ES-I3 (cell line): ENCODE measurements around the gene WFS1.

Source experiments
- H3K36me3 ChIP-seq: 2 replicates; pipeline ENCODE4 v1.6.1; 2013; ENCODE audit warnings: mild to moderate bottlenecking, low read length, control low read depth, moderate library complexity; ENCODE audit not compliant: insufficient read depth
- H3K4me1 ChIP-seq: 2 replicates; pipeline ENCODE4 v1.6.1; 2013; ENCODE audit warnings: mild to moderate bottlenecking, control low read depth, low read length; ENCODE audit not compliant: insufficient read depth
- H3K9ac ChIP-seq: 2 replicates; pipeline ENCODE4 v1.6.1; 2013; ENCODE audit warnings: low read depth, mild to moderate bottlenecking, low read length, moderate library complexity
- H3K9me3 ChIP-seq: 2 replicates; pipeline ENCODE4 v1.6.1; 2013; ENCODE audit warnings: mild to moderate bottlenecking, low read length, moderate library complexity; ENCODE audit not compliant: control insufficient read depth, insufficient read depth

WFS1 gene

GRCh38 chr4:6246170-6246634 lies 23.4 kb upstream of the WFS1 start:
- Histone ChIP-seq H3K9ac (peak overlapping the region; percentile 60; the same call in 1 of the 2 replicates), H3K36me3 (no peaks in the 10 kb centered on the region), H3K4me1 (no peaks in the 10 kb centered on the region), H3K9me3 (peaks cover 3% of the 10 kb centered on the region; the same call in 1 of the 2 replicates)

DNA sequence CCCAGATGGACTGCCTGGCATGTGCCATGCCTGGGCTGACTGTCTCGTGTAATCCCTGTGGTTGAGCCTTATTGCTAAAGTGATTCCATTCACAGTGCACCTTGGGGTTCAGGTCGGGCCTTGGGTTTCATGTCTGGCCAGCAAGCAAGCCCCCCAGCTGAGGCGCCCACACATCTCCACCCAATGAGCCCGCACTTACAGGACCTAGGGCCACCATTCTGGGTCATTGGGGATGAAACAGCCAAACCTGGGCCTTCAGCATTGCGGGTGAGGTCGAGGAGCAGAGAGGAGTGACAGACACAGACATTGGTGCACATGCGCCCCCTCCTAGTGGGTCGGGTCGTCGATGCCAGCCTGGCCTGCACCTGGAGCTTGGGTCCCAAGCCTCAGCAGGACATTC lies 21.3 kb upstream of the WFS1 start:
- peaks cover 2% of the 10 kb centered on the region; the same call in 1 of the 2 replicates for H3K9me3 ChIP-seq
- H3K4me1 ChIP-seq = no peaks in the 10 kb centered on the region
- no peak overlapping the region for H3K9ac ChIP-seq
- H3K36me3 ChIP-seq = no peaks in the 10 kb centered on the region

GRCh38 chr4:6250235-6250983 lies 19.2 kb upstream of the WFS1 start:
- no peaks in the 10 kb centered on the region; the same call in 1 of the 2 replicates for H3K9me3 ChIP-seq
- H3K9ac ChIP-seq = 0 out of 2 replicates have a peak overlapping the region, but pooled peaks have one; percentile 4
- H3K4me1 ChIP-seq = no peaks in the 10 kb centered on the region
- H3K36me3 ChIP-seq = no peaks in the 10 kb centered on the region

DNA sequence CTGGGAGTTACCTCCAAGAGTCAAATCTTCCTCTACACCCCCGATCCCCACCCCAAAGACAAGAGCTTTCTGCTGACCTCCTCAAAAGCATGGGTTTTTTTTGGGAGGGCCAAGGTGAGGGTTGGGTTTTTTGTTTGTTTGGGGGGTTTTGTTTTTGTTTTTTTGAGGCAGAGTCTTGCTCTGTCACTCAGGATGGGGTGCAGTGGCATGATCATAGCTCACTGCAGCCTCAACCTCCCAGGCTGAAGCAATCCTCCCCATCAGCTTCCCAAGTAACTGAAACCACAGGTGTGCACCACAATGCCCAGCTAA lies 18.7 kb upstream of the WFS1 start:
- no peaks in the 10 kb centered on the region; the same call in 1 of the 2 replicates for H3K9me3 ChIP-seq
- no peaks in the 10 kb centered on the region for H3K4me1 ChIP-seq
- H3K36me3 ChIP-seq = no peaks in the 10 kb centered on the region
- no peak overlapping the region for H3K9ac ChIP-seq

DNA sequence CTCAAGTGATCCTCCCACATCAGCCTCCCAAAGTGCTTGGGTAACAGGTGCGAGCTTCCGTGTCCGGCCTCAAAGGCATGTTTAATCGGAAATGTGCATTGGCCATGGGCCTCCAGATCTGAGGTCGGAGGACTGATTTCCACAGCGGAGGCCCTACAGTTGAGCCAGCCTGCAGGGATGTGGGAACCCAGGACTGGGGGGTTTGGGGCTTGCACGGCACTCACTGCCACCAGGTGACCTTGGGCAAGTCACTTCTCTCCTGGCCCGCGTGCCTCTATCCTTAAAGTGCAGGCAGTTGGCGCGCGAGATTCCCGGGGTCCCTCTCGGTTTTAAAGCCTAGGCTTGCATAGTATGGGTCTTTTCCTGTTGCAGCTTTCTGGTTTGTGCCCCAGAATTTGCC lies 18.3 kb upstream of the WFS1 start:
- no peaks in the 10 kb centered on the region; the same call in 1 of the 2 replicates for H3K9me3 ChIP-seq
- no peaks in the 10 kb centered on the region for H3K4me1 ChIP-seq
- H3K9ac ChIP-seq = no peak overlapping the region
- no peaks in the 10 kb centered on the region for H3K36me3 ChIP-seq

DNA sequence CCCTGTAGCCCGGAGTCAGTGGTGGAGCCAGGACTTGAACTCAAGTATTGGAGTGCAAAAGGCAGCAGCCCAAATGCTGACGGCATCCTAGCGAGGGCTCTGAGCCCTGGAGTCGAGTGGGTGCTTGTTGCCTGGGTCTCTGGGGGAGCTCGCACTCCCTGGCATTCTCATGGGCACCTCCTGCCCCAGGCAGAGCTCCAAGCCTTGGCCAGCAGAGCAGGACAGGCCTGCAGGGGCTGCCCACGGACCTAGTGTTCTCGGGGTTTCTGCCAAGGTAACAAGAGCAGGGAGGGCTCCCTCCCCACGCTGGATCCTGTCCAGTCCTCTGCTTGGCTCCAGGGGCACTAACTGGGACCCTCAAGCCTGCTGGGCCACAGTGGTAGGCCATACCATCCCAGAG lies 17.6 kb upstream of the WFS1 start:
- Histone ChIP-seq H3K36me3 (no peaks in the 10 kb centered on the region), H3K9me3 (no peaks in the 10 kb centered on the region; the same call in 1 of the 2 replicates), H3K4me1 (no peaks in the 10 kb centered on the region; the same call in 1 of the 2 replicates), H3K9ac (no peak overlapping the region)

DNA sequence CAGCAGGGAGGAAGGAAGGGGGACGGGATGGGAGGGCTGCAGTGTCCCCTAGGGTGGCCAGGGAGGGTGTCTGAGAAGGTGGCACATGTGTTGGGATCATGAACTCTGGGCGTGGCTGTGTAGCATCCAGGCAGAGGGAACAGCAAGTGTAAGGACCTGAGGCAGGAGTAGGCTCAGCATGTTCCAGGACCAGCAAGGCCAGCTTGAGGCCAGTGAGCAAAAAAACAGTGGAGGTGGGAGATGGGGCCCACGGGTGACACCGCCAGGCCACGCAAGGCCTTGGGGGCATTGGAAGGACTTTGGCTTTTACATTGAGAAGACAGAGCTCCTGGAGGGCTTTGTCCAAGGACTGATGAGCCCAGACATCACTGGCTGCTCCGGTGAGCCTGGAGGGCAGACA lies 16.5 kb upstream of the WFS1 start:
- H3K9me3 ChIP-seq = no peaks in the 10 kb centered on the region; the same call in 1 of the 2 replicates
- no peak overlapping the region for H3K9ac ChIP-seq
- peaks cover 4% of the 10 kb centered on the region; the same call in 1 of the 2 replicates for H3K4me1 ChIP-seq
- H3K36me3 ChIP-seq = no peaks in the 10 kb centered on the region

DNA sequence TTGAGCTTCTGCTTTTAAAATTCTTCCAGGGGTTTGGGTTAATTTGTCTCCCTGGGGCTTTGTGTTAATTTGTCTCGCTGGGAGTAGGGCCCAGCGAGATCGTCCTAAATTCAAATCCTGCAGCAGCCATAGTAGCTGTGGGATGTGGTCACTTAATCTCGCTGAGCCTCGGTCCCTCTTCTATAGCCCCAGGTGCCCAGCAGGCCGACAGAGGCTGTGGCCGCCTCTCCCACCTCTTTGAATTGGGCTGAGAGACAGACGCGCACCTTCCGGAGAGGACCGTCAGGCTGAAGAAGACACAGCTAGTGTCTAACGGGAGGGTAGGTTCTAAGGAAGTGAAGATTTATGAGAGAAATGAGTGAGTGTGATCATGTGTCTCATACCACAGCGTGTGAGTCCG lies 15.7 kb upstream of the WFS1 start:
- peaks cover 4% of the 10 kb centered on the region; the same call in 1 of the 2 replicates for H3K4me1 ChIP-seq
- no peaks in the 10 kb centered on the region for H3K36me3 ChIP-seq
- no peaks in the 10 kb centered on the region; the same call in 1 of the 2 replicates for H3K9me3 ChIP-seq
- no peak overlapping the region for H3K9ac ChIP-seq

DNA sequence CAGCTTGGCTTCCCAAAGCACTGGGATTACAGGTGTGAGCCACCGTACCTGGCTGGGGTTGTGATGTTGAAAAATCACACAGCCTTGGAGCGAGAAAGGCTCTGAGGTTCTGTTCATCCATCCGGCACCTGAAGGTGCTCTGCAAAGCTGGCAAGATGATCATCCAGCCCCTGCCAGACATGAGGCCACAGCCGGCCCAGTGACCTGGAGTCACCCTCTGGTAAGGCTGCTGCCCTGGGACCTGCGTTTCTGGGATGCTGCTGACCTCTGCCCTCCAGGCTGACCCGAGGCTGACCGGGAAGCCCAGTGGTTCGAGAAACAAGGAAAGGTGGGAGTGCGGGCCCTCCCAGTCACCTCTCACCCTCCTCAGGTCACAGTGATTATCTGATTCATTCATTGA lies 13.5 kb upstream of the WFS1 start:
- Histone ChIP-seq H3K36me3 (no peaks in the 10 kb centered on the region), H3K9ac (no peak overlapping the region), H3K9me3 (no peaks in the 10 kb centered on the region; the same call in 1 of the 2 replicates), H3K4me1 (peaks cover 4% of the 10 kb centered on the region; the same call in 1 of the 2 replicates)

DNA sequence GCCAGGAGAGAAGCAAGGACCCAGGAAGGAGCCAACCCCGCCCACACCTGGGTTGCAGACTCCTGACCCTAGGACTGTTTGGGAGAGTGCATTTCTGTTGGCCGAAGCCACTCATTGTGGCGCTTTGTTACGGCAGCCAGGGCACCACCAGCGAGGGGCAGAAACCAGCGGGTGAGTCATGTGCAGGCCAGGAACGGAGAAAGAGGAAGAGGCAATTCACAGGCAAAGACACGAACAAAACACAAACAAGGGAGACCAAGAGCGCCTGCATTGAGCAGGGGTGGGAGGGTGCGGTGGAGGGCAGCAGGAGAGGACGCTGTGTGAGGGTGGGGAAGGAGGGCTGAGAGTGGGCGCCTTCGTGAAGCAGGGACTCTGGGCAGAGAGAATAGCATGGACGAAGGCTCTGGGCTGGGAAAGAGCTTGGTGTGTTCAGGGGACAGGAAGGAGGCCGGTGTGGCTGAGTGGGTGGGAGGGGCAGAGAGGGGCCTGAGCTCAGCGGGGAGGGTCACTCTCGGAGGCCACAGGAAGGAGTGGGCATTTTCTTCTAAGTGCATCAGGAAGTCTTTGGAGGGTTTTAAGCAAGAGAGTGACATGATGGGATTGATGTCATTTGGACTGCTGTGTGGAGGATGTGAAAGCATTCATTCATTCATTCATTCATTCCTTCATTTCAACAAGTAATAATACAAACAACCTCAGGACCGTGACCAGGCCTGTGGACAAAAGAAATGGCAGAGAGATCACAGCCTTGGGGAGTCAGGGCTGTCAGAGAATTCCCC lies 12.2 kb upstream of the WFS1 start:
- Histone ChIP-seq H3K36me3 (no peaks in the 10 kb centered on the region), H3K9me3 (no peaks in the 10 kb centered on the region; the same call in 1 of the 2 replicates), H3K9ac (peak overlapping the region; percentile 29; the same call in 1 of the 2 replicates), H3K4me1 (peaks cover 4% of the 10 kb centered on the region; the same call in 1 of the 2 replicates)

- H3K4me1 ChIP-seq = peaks cover 4% of the 10 kb centered on the region; the same call in 1 of the 2 replicates
- H3K9ac ChIP-seq = no peak overlapping the region
- no peaks in the 10 kb centered on the region for H3K36me3 ChIP-seq
- no peaks in the 10 kb centered on the region; the same call in 1 of the 2 replicates for H3K9me3 ChIP-seq
Measured at GRCh38 chr4:6258026-6258360, 11.7 kb upstream of the WFS1 start.

- Histone ChIP-seq H3K9me3 (no peaks in the 10 kb centered on the region; the same call in 1 of the 2 replicates), H3K36me3 (no peaks in the 10 kb centered on the region), H3K4me1 (peaks cover 4% of the 10 kb centered on the region; the same call in 1 of the 2 replicates), H3K9ac (no peak overlapping the region)
Measured at GRCh38 chr4:6258741-6259140, 10.9 kb upstream of the WFS1 start.

DNA sequence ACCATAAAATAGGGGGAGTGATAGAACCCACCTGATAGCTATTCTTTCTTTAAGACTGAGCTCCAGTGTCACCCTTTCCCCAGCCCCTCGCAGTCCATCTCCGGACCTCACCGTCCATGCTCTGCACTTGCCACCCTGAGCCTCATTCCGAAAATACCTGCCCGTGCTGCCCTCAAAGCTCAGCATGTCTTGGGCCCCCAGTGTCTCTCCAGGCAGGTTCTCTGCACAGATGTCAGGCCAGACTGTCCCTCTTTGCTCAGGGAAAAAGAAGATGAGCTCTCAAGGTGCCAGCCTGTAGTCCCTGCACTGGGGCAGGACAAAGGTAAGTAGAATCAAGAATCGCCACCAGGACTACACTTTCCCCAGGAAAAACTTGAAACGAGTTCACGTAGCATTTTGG lies 9.8 kb upstream of the WFS1 start:
- H3K9ac ChIP-seq = no peak overlapping the region
- peaks cover 4% of the 10 kb centered on the region; the same call in 1 of the 2 replicates for H3K4me1 ChIP-seq
- no peaks in the 10 kb centered on the region; the same call in 1 of the 2 replicates for H3K9me3 ChIP-seq
- no peaks in the 10 kb centered on the region for H3K36me3 ChIP-seq

DNA sequence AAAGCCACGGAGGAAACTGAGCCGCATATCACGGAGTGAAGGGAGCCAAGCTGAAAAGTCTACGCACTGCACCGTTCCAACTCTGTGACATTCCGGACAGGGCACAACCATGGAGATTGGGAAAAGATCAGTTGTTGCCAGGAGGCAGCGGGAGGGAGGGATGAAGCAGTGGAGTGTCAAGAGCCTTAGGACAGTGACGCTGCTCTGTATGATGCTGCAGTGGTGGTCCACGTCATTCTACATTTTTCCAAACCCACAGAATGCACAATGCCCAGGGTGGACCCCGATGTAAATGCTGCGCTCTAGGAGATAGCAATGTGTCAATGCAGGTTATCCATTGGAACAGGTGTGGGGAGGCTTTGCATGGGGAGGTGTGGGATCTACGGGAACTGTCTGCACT lies 7.5 kb upstream of the WFS1 start:
- no peak overlapping the region for H3K9ac ChIP-seq
- no peaks in the 10 kb centered on the region for H3K9me3 ChIP-seq
- H3K4me1 ChIP-seq = peaks cover 4% of the 10 kb centered on the region; the same call in 1 of the 2 replicates
- H3K36me3 ChIP-seq = no peaks in the 10 kb centered on the region
